HFFc6 (cell line): ENCODE measurements around the gene LGALS4. TPM values are rescaled to one million over a fixed set of nuclear protein-coding genes. Genes with fewer than 3 reads are reported as not detected.
"Not testable (repeated sequence)": the region's sequence is repeated elsewhere in the genome, so short reads cannot be mapped to it uniquely, and the experiment has no call there.

Experiments used
- DNase-seq: peaks from one replicate; pipeline ENCODE4 v3.0.0-alpha.2; 2018
- H3K27ac Mint-ChIP-seq: 2 replicates; pipeline ENCODE4 v1.8.0; 2020; ENCODE audit warnings: mild to moderate bottlenecking, mixed read lengths
- H3K27me3 Mint-ChIP-seq: 2 replicates; pipeline ENCODE4 v1.8.0; 2021; ENCODE audit warnings: mild to moderate bottlenecking, moderate library complexity, mixed read lengths; ENCODE audit not compliant: insufficient read depth
- H3K36me3 Mint-ChIP-seq: 2 replicates; pipeline ENCODE4 v1.8.0; 2021; ENCODE audit warnings: low read depth, mixed read lengths
- H3K4me1 Mint-ChIP-seq: 2 replicates; pipeline ENCODE4 v1.8.0; 2020; ENCODE audit warnings: low read depth, mixed read lengths
- H3K4me3 Mint-ChIP-seq: 2 replicates; pipeline ENCODE4 v1.8.0; 2020; ENCODE audit warnings: mild to moderate bottlenecking, moderate library complexity, mixed read lengths
- H3K9me3 Mint-ChIP-seq: 2 replicates; pipeline ENCODE4 v1.8.0; 2020; ENCODE audit warnings: mild to moderate bottlenecking, mixed read lengths
- total RNA-seq, 6 experiments: library from RNA; stranded (reverse); fragmentation: NEBNext Ultra II Directional; extraction: Animal tissue kit (Norgen Biotek cat#: 25700); gene quantifications; 2 replicates in 1 of 6; 3 replicates in 5 of 6; pipeline ENCODE4 v1.2.3, GENCODE V29; 2021
- TF ChIP-seq, protein P1 (sequence below): fragments of 200-600 bp; sonication (generic); IDR thresholded peaks from 2 replicates; pipeline ENCODE4 v1.5.0; 2021; ENCODE audit warnings: antibody characterized with exemption, mild to moderate bottlenecking

Gene LGALS4
- total RNA-seq, 6 experiments from 2014 or later, result 0.43 TPM; not detected in 5

DNA sequence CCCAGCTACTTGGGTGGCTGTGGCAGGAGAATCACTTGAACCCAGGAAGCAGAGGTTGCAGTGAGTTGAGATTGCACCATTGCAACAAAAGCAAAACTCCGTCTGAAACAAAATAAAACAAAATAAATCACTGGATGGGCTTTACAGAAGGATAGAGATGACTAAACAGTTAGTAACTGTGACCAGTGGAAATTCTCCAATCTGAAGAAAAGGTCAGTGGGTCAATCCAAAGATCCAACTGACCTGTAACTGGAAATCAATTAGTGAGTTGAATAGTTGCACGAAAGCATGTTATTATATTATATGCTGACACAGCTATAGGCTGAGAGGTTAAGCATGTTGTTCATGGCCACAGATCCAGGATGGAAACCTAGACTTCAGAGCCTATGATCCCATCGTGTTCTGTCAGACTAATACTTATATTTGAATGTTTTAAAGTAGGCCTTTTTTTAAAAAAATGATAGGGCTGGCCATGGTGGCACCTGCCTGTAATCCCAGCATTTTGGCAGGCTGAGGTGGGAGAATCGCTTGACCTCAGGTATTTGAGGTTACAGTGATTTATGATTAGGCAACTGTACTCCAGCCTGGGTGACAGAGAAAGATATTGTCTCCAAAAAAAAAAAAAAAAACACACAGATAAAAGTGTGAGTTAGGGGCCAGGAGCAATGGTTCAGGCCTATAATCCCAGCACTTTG lies 17.4 kb upstream of the LGALS4 start:
- H3K4me3 Mint-ChIP-seq, result peak overlapping the region; percentile 87
- H3K4me1 Mint-ChIP-seq, result peaks cover 42% of the 10 kb centered on the region
- TF ChIP-seq, protein P1, sequence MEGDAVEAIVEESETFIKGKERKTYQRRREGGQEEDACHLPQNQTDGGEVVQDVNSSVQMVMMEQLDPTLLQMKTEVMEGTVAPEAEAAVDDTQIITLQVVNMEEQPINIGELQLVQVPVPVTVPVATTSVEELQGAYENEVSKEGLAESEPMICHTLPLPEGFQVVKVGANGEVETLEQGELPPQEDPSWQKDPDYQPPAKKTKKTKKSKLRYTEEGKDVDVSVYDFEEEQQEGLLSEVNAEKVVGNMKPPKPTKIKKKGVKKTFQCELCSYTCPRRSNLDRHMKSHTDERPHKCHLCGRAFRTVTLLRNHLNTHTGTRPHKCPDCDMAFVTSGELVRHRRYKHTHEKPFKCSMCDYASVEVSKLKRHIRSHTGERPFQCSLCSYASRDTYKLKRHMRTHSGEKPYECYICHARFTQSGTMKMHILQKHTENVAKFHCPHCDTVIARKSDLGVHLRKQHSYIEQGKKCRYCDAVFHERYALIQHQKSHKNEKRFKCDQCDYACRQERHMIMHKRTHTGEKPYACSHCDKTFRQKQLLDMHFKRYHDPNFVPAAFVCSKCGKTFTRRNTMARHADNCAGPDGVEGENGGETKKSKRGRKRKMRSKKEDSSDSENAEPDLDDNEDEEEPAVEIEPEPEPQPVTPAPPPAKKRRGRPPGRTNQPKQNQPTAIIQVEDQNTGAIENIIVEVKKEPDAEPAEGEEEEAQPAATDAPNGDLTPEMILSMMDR, result no peak
- peak; percentile 57 for DNase-seq
- peaks cover 18% of the 10 kb centered on the region for H3K36me3 Mint-ChIP-seq
- H3K9me3 Mint-ChIP-seq, result no peaks in the 10 kb centered on the region
- no peaks in the 10 kb centered on the region for H3K27me3 Mint-ChIP-seq
- peak overlapping the region; percentile 94 for H3K27ac Mint-ChIP-seq

DNA sequence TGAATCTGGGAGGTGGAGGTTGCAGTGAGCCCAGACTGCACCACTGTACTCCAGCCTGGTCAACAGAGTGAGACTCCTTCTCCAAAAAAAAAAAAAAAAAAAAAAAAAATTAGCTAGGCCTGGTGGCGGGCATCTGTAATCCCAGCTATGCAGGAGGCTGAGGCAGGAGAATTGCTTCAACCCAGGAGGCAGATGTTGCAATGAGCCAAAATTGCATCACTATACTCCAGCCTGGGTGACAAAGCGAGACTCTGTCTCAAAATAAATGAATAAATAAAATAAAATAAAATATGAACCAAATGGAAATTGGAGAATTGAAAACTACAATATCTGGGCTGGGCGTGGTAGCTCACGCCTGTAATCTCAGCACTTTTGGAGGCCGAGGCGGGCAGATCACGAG lies 16.5 kb upstream of the LGALS4 start:
- H3K4me1 Mint-ChIP-seq, result peaks cover 34% of the 10 kb centered on the region
- H3K36me3 Mint-ChIP-seq, result peaks cover 21% of the 10 kb centered on the region
- H3K27ac Mint-ChIP-seq, result peak overlapping the region; percentile 94; the same call in 1 of the 2 replicates
- H3K4me3 Mint-ChIP-seq, H3K27me3 Mint-ChIP-seq, DNase-seq, H3K9me3 Mint-ChIP-seq: not testable (repeated sequence)

- no peak overlapping the region for H3K27ac Mint-ChIP-seq
- peaks cover 2% of the 10 kb centered on the region; the same call in 1 of the 2 replicates for H3K27me3 Mint-ChIP-seq
- H3K9me3 Mint-ChIP-seq, result peaks cover 6% of the 10 kb centered on the region
- peaks cover 24% of the 10 kb centered on the region for H3K4me1 Mint-ChIP-seq
- H3K36me3 Mint-ChIP-seq, result peaks cover 41% of the 10 kb centered on the region
- H3K4me3 Mint-ChIP-seq, result no peak overlapping the region
- TF ChIP-seq, protein P1, result no peak
- DNase-seq, result no peak
Observed at GRCh38 chr19:38826856-38827551, 14.3 kb upstream of the LGALS4 start.

GRCh38 chr19:38825936-38826335 lies 13.2 kb upstream of the LGALS4 start:
- not testable (repeated sequence) for H3K9me3 Mint-ChIP-seq, H3K27ac Mint-ChIP-seq, H3K4me3 Mint-ChIP-seq, H3K27me3 Mint-ChIP-seq, DNase-seq
- Mint-ChIP-seq H3K36me3 (peaks cover 38% of the 10 kb centered on the region), H3K4me1 (peaks cover 14% of the 10 kb centered on the region)

DNA sequence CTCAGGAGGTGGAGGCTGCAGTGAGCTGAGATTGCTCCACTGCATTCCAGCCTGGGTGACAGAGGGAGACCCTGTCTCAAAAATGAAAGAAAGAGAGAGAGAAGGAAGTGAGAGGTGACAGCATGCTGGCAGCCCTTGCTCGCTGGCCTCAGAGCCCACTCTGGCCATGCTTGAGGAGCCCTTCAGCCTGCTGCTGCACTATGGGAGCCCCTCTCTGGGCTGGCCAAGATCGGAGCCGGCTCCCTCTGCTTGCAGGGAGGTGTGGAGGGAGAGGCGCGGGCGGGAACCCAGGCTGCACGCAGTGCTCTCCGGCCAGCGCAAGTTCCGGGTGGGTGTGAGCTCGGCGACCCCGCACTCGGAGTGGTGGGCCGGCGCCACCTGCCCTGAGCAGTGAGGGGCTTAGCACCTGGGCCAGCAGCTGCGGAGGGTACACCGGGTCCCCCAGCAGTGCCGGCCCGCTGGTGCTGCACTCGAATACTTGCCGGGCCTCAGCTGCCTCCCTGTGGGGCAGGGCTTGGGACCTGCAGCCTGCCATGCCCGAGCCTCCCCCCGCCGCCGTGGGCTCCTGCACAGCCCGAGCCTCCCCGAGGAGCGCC lies 8.6 kb upstream of the LGALS4 start:
- H3K27ac Mint-ChIP-seq, H3K4me1 Mint-ChIP-seq, H3K4me3 Mint-ChIP-seq, DNase-seq, H3K9me3 Mint-ChIP-seq, H3K27me3 Mint-ChIP-seq: not testable (repeated sequence)
- H3K36me3 Mint-ChIP-seq, result peaks cover 27% of the 10 kb centered on the region

DNA sequence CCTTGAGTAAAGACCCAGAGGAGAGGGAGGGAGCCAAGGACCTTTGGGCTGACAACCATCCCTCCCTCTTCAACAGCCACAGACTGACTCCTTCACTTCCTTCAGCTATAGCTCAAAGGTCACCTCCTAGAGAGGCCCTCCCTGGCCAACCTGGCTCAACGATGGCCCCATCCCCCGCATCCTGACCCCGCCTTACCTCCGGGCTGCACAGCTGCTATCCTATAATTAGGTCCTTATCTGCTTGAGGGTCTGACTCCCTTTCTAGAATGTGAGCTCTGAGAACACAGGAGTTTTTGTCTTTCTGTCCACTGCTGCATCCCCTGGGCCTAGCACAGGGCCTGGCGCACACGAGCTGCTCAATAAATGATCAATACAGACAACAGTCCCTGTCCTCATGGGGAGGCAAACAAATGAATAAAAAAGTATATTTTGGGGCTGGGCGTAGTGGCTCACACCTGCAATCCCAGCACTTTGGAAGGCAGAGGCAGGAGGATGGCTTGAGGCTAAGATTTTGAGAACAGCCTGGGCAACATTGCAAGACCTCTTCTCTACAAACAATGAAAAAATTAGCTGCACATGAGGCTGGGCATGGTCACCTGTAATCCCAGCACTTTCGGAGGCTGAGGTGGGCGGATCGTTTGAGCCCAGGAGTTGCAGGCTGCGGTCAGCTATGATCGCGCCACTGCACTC lies 6.6 kb upstream of the LGALS4 start:
- no peaks in the 10 kb centered on the region for H3K4me1 Mint-ChIP-seq
- H3K9me3 Mint-ChIP-seq, result peaks cover 6% of the 10 kb centered on the region
- H3K27me3 Mint-ChIP-seq, result peaks cover 3% of the 10 kb centered on the region
- TF ChIP-seq, protein P1, result no peak
- peaks cover 25% of the 10 kb centered on the region for H3K36me3 Mint-ChIP-seq
- no peak overlapping the region for H3K27ac Mint-ChIP-seq
- no peak overlapping the region for H3K4me3 Mint-ChIP-seq
- DNase-seq, result no peak
